Vagina (tissue), 2 donors: Measurements from ENCODE around the gene KRTAP12-2.

Experiments
- POLR2A ChIP-seq, 2 donors: fragments of 450-650 bp; IDR thresholded peaks; one replicate each; pipeline ENCODE4 v1.6.1; 2017; ENCODE audit warnings: antibody characterized with exemption in 2 of 2, mild to moderate bottlenecking in 2 of 2, moderate library complexity in 2 of 2
- POLR2AphosphoS5 ChIP-seq, 2 donors: sonication (generic); formaldehyde crosslinking; IDR thresholded peaks; one replicate each; pipeline ENCODE4 v1.9.0; 2017; ENCODE audit warnings: antibody characterized with exemption in 2 of 2, mild to moderate bottlenecking in 2 of 2, low read depth in 1 of 2; ENCODE audit not compliant: insufficient read depth in 1 of 2
- TF ChIP-seq, protein P1 (sequence below), 3 experiments: fragments of 450-650 bp in 2 of 3; fragments of 200-600 bp in 1 of 3; sonication (generic) in 1 of 3; IDR thresholded peaks; one replicate each; pipeline ENCODE4 v1.5.1; 2017 to 2019; ENCODE audit warnings: antibody characterized with exemption in 3 of 3, mild to moderate bottlenecking in 2 of 3, moderate library complexity in 2 of 3

- TF ChIP-seq POLR2A (IDR thresholded peaks at IDR 0.05) (no peak), POLR2AphosphoS5 (IDR thresholded peaks at IDR 0.05; ENCODE audit: insufficient read depth in 1 of 2, low read depth in 1 of 2) (no peak)
- TF ChIP-seq, protein P1, sequence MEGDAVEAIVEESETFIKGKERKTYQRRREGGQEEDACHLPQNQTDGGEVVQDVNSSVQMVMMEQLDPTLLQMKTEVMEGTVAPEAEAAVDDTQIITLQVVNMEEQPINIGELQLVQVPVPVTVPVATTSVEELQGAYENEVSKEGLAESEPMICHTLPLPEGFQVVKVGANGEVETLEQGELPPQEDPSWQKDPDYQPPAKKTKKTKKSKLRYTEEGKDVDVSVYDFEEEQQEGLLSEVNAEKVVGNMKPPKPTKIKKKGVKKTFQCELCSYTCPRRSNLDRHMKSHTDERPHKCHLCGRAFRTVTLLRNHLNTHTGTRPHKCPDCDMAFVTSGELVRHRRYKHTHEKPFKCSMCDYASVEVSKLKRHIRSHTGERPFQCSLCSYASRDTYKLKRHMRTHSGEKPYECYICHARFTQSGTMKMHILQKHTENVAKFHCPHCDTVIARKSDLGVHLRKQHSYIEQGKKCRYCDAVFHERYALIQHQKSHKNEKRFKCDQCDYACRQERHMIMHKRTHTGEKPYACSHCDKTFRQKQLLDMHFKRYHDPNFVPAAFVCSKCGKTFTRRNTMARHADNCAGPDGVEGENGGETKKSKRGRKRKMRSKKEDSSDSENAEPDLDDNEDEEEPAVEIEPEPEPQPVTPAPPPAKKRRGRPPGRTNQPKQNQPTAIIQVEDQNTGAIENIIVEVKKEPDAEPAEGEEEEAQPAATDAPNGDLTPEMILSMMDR (IDR thresholded peaks at IDR 0.05), result no peak
Measured at GRCh38 chr21:44637018-44637850, 29.5 kb downstream of the KRTAP12-2 start, which contains the start of gene KRTAP10-10.
